ENCODE data around the gene LMF1. TPM values are rescaled to one million over a fixed set of nuclear protein-coding genes. Genes with fewer than 3 reads are reported as not detected.

Gene LMF1
- polyA plus RNA-seq, 3 donors, result 5.9 to 14.7 (median 10.6) TPM

DNA sequence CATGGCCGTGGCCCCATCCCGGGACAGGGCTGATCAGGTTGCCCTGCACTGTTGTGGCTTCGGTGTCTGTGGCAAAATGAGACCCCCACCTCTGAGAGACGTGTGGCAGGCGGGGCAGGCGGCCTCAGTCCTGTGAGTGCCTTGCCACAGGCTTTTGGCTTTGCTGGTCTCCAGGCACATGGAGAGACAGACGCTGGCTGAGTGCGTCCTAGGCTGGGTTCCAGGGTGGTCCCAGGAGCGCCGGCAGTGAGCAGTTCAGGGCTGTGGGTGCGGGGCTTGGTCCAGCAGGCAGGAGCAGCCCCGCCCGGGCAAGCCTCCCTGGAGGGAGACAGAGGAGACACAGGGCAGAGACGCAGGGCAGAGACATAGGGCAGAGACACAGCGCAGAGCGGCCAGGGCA, 40.0 kb upstream of the LMF1 start:
- Histone ChIP-seq H3K4me3 (replicated peaks in 1 of 3; ENCODE audit: low read depth in 2 of 3, low read length in 3 of 3) (no peak overlapping the region), H3K27me3 (ENCODE audit: control insufficient read depth in 2 of 2, insufficient read depth in 2 of 2, low read length in 2 of 2) (no peaks in the 10 kb centered on the region), H3K4me1 (ENCODE audit: control insufficient read depth in 1 of 2, insufficient read depth in 2 of 2, low read length in 2 of 2) (no peaks in the 10 kb centered on the region), H3K9me3 (replicated peaks in 1 of 2; ENCODE audit: control insufficient read depth in 1 of 2, insufficient read depth in 1 of 2, low read length in 2 of 2) (no peaks in the 10 kb centered on the region), H3K36me3 (replicated peaks in 1 of 2; ENCODE audit: control insufficient read depth in 1 of 2, insufficient read depth in 2 of 2, low read length in 2 of 2) (no peaks in the 10 kb centered on the region), H3K27ac (ENCODE audit: low read depth in 1 of 2, low read length in 2 of 2) (no peak overlapping the region), H3K9ac (ENCODE audit: insufficient read depth, low read length, poor library complexity, severe bottlenecking) (no peak overlapping the region), H4K20me1 (ENCODE audit: insufficient read depth, low read length) (no peaks in the 10 kb centered on the region), H3K79me2 (ENCODE audit: insufficient read depth, low read length) (no peaks in the 10 kb centered on the region), H3K4me2 (replicated peaks; ENCODE audit: extremely low read depth, low read length, poor library complexity, severe bottlenecking) (no peak overlapping the region), H2AFZ (ENCODE audit: insufficient read depth, low read depth, low read length, poor library complexity, severe bottlenecking) (no peak overlapping the region)
- Mint-ChIP-seq H3K27ac (no peak overlapping the region), H3K4me3 (no peak overlapping the region), H3K27me3 (ENCODE audit: low read depth in 3 of 3) (peaks cover 7 to 15% (median 10%) of the 10 kb centered on the region in 3 donors), H3K9me3 (peaks cover 0 to 5% (median 0%) of the 10 kb centered on the region in 7 donors), H3K4me1 (no peaks in the 10 kb centered on the region), H3K36me3 (no peaks in the 10 kb centered on the region)
- WGBS (ENCODE audit: insufficient coverage), result 83% methylated on average over 16 of the region's 16 CpGs
- TF ChIP-seq, protein P1, sequence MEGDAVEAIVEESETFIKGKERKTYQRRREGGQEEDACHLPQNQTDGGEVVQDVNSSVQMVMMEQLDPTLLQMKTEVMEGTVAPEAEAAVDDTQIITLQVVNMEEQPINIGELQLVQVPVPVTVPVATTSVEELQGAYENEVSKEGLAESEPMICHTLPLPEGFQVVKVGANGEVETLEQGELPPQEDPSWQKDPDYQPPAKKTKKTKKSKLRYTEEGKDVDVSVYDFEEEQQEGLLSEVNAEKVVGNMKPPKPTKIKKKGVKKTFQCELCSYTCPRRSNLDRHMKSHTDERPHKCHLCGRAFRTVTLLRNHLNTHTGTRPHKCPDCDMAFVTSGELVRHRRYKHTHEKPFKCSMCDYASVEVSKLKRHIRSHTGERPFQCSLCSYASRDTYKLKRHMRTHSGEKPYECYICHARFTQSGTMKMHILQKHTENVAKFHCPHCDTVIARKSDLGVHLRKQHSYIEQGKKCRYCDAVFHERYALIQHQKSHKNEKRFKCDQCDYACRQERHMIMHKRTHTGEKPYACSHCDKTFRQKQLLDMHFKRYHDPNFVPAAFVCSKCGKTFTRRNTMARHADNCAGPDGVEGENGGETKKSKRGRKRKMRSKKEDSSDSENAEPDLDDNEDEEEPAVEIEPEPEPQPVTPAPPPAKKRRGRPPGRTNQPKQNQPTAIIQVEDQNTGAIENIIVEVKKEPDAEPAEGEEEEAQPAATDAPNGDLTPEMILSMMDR (IDR thresholded peaks at IDR 0.05), result no peak
- intact Hi-C loops (cut with micrococcal nuclease), result no loop called here
- DNase-seq, result no peak

DNA sequence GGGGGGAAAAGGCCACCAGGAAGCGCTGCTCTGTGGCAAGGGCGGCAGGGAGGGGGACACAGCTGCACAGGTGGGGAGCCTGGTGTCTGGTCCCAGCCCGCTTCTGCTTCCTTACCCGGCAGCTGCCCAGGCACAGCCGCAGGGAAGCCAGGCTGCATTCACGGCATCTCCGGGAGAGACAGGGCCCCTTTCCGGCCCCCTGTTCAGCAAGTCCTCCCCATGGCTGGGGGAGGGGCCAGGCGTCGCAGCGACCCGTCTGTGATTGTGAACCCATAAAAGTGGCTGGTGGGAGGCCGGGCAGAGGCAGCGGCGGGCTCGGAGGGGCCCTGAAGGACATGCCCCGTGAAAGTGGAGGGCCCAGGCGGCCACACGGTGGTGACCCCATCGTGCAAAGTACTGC, 39.5 kb upstream of the LMF1 start:
- no peak for DNase-seq
- Mint-ChIP-seq H3K36me3 (no peaks in the 10 kb centered on the region), H3K27me3 (ENCODE audit: low read depth in 3 of 3) (peaks cover 7 to 15% (median 10%) of the 10 kb centered on the region in 3 donors), H3K27ac (no peak overlapping the region), H3K4me1 (no peaks in the 10 kb centered on the region), H3K4me3 (no peak overlapping the region), H3K9me3 (peaks cover 0 to 5% (median 0%) of the 10 kb centered on the region in 7 donors)
- WGBS (ENCODE audit: insufficient coverage), result 30% methylated on average over 19 of the region's 20 CpGs
- Histone ChIP-seq H4K20me1 (ENCODE audit: insufficient read depth, low read length) (no peaks in the 10 kb centered on the region), H2AFZ (ENCODE audit: insufficient read depth, low read depth, low read length, poor library complexity, severe bottlenecking) (no peak overlapping the region), H3K27me3 (ENCODE audit: control insufficient read depth in 2 of 2, insufficient read depth in 2 of 2, low read length in 2 of 2) (no peaks in the 10 kb centered on the region), H3K79me2 (ENCODE audit: insufficient read depth, low read length) (no peaks in the 10 kb centered on the region), H3K27ac (ENCODE audit: low read depth in 1 of 2, low read length in 2 of 2) (no peak overlapping the region), H3K4me1 (ENCODE audit: control insufficient read depth in 1 of 2, insufficient read depth in 2 of 2, low read length in 2 of 2) (no peaks in the 10 kb centered on the region), H3K36me3 (replicated peaks in 1 of 2; ENCODE audit: control insufficient read depth in 1 of 2, insufficient read depth in 2 of 2, low read length in 2 of 2) (no peaks in the 10 kb centered on the region), H3K4me3 (replicated peaks in 1 of 3; ENCODE audit: low read depth in 2 of 3, low read length in 3 of 3) (no peak overlapping the region), H3K4me2 (replicated peaks; ENCODE audit: extremely low read depth, low read length, poor library complexity, severe bottlenecking) (no peak overlapping the region), H3K9me3 (replicated peaks in 1 of 2; ENCODE audit: control insufficient read depth in 1 of 2, insufficient read depth in 1 of 2, low read length in 2 of 2) (no peaks in the 10 kb centered on the region), H3K9ac (ENCODE audit: insufficient read depth, low read length, poor library complexity, severe bottlenecking) (no peak overlapping the region)
- intact Hi-C loops (cut with micrococcal nuclease), result no loop called here
- TF ChIP-seq, protein P1 (IDR thresholded peaks at IDR 0.05), result no peak

Data from CD14-positive monocyte (primary cell).